ENCODE results near the gene DTHD1.

Gene DTHD1

DNA sequence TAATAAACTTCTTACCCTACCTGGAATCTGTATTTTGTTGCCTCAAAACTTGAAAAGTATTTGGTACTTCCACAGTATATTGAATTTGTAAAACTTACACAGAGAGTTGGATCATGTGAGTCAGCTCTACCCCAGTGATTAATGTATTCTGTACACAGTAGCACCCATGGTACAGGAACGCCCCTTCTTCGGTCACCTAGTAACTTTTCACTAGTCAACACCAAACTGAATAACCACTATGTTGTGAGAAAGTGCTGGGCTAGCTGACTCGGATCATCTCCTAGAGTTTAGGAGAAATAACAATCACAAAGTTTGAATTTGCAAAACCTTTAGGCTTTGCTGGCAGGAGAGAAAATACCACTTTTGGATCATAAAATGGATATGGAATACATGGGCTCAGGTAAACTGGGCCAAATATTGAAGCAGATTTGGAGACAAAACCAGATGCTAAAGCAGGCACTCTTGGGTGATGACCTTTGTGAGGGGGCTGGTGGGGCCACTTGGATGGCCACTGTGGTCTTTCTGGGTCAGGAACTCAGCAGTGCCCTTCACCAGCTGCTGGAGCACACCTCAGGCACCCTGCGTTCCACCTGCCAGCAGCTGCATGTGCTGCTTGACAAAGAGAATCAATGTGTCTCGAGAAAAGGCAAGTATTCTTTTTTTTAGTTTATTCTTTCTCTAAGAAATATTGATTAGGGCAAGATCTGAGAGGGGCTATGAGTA is at the start of gene DTHD1:
DTHD1 (plus strand) TSS at position 233 of the 723 bp plus-strand sequence; CDS start at position 376, 143 bp downstream.
- TF ChIP-seq, protein P1, sequence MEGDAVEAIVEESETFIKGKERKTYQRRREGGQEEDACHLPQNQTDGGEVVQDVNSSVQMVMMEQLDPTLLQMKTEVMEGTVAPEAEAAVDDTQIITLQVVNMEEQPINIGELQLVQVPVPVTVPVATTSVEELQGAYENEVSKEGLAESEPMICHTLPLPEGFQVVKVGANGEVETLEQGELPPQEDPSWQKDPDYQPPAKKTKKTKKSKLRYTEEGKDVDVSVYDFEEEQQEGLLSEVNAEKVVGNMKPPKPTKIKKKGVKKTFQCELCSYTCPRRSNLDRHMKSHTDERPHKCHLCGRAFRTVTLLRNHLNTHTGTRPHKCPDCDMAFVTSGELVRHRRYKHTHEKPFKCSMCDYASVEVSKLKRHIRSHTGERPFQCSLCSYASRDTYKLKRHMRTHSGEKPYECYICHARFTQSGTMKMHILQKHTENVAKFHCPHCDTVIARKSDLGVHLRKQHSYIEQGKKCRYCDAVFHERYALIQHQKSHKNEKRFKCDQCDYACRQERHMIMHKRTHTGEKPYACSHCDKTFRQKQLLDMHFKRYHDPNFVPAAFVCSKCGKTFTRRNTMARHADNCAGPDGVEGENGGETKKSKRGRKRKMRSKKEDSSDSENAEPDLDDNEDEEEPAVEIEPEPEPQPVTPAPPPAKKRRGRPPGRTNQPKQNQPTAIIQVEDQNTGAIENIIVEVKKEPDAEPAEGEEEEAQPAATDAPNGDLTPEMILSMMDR (conservative IDR thresholded peaks at IDR 0.05; ENCODE audit: low read depth, low read length), result no peak
- DNase-seq (ENCODE audit: low read depth), result no peak
- H3K4me3 ChIP-seq (ENCODE audit: low read depth, low read length), result no peak within 1 kb of the TSS

DNA sequence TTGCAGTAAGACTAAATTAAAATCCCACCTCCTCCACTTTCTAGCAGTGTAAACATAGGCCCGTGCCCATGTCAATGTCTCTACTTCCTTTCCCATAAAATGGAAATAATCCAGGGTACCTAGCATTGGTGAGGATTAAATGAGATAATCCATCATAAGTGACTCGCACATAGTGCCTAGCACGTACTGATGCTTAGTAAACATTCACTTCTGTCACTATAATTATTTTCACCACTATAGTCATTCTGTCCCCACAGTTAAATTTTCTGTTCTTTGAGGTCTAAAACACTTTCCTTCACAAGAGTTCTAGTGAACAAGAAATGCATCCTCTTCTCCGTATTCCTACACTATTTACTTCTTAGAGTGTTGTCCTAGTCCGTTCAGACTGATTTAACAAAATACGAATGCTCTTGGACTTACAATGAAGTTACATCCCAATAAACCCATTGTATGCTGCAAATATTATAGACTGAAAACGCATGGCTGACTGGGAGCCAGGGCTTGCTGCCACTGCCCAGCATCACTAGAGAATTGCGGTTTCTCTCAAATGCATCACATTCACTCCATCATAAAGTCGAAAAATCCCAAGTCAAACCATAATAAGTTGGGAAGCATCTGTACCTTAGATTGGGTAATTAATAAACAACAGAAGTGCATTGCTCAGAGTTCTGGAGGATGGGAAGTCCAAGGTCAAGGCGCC is 47.7 kb upstream of the DTHD1 start:
- DNase-seq (ENCODE audit: low read depth), result no peak
- no peak overlapping the region for H3K4me3 ChIP-seq (ENCODE audit: low read depth, low read length)
- TF ChIP-seq, protein P1 (conservative IDR thresholded peaks at IDR 0.05; ENCODE audit: low read depth, low read length), result no peak

DNA sequence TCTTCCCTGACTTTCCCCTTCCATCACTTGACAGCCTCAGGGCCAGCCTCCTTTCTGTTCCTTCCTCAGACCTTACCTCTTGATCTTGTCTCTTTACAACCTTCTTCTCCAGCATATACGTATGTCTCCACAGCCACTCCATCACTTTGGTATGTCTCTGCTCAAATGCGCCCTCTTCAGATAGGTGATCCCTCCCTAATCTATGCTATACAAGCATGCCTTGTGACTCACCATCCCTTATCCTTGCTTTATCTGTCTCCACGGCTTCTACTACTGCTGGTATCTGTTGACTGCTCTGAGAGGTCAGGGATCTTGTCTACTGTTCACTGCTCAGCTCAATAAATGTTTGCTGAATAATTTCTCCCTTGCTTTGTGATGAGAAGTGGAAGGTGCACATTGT is 46.1 kb upstream of the DTHD1 start:
- peak; percentile 49 for DNase-seq (ENCODE audit: low read depth)
- H3K4me3 ChIP-seq (ENCODE audit: low read depth, low read length), result no peak overlapping the region
- TF ChIP-seq, protein P1 (conservative IDR thresholded peaks at IDR 0.05; ENCODE audit: low read depth, low read length), result no peak

DNA sequence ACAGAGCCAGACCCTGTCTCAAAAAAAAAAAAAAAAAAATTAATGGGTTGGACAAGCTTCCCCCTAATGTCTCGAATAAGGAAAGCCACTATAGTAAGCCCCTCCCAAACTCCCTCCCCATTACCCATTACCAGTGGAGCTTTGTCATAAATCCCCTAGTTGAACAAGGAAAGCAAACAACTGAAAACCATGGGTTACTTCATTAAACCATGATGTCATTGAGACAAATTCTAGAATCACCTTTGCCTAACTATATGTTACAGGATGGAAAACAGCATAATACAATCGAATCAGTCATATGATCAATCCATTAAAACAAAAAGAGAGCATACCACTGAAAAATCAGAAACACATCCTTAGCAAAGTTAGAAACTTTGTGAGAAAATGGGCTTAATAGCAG is 45.3 kb upstream of the DTHD1 start:
- no peak for DNase-seq (ENCODE audit: low read depth)
- no peak overlapping the region for H3K4me3 ChIP-seq (ENCODE audit: low read depth, low read length)
- TF ChIP-seq, protein P1 (conservative IDR thresholded peaks at IDR 0.05; ENCODE audit: low read depth, low read length), result no peak

DNA sequence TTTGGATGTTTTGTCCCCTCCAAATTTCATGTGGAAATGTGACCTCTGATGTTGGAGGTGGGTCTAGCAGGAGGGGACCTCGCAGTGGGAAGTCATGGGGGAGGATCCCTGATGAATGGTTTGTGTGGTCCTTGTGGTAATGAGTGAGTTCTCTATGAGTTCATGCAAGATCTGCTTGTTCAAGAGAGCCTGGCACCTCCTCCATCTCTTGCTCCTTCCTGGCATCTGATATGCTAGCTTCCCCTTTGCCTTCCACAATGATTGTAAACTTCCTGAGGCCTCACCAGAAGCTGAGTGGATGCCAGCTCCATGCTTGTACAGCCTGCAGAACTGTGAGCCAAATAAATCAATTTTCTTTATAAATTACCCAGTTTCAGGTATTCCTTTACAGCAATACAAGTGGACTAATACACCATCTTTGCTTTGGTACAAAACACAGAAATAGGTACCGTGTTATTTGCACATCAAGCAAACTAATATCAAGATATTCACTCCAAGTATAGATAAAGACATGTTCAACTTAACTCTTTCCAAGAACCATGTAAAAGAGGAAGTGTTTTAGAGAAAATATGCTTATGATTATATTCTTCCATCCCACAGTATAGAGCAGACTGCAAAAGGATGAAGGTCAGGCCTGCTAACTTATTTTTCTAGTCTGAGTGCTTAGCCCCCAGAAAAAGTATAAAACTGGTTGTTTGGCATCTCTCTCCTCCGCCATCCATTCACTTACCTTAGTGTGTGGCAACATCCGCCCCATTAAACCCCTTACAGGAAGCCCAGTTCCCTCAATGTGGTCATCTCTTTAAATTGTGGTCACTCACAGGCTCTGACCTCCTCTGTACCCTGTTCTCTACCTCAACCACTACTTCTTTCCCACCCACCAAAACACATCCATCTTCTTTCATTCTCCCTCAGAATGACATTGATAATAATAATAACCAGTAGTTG is 43.8 kb upstream of the DTHD1 start:
- DNase-seq (ENCODE audit: low read depth), result no peak
- TF ChIP-seq, protein P1 (conservative IDR thresholded peaks at IDR 0.05; ENCODE audit: low read depth, low read length), result no peak

DNA sequence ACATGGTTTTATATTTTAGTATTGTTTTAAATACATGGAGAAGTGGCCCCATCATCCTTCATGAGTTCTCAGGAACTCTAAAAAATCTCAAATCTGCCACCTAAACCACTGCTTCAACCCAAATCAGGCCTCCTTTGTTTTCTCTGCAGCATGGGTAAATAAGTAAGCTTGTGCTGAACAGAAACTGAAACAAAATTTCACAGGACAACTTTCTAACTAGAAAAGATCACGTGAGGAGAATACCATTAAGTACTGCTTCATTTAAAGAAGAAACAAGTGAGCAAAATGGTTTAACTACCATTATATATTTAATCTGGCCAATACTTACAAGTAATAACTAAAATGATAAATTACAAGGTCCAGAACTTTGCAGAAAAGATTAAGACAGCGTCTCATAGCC is 39.6 kb upstream of the DTHD1 start:
- H3K4me3 ChIP-seq (ENCODE audit: low read depth, low read length), result no peak overlapping the region
- TF ChIP-seq, protein P1 (conservative IDR thresholded peaks at IDR 0.05; ENCODE audit: low read depth, low read length), result no peak
- no peak for DNase-seq (ENCODE audit: low read depth)

More for the DNA sequence above, 43.8 kb upstream of the DTHD1 start:
- no peak overlapping the region for H3K4me3 ChIP-seq (ENCODE audit: low read depth, low read length)
